HepG2 (cell line): ENCODE measurements around the gene SULT2A1. TPM values are rescaled to one million over a fixed set of nuclear protein-coding genes. Genes with fewer than 3 reads are reported as not detected.
A peak's percentile ranks its signal among the peaks of the same experiment; 100 is the strongest.

Experiments used
- ARNT ChIP-seq: fragments of 450-650 bp; IDR thresholded peaks from 2 replicates; pipeline ENCODE4 v1.6.1; 2017
- CCDC6 ChIP-seq: sonication (generic); formaldehyde crosslinking; IDR thresholded peaks from 2 replicates; pipeline ENCODE4 v1.8.1; 2022; ENCODE audit warnings: mild to moderate bottlenecking, missing genetic modification reagents, moderate library complexity
- CHD2 ChIP-seq: IDR thresholded peaks from 2 replicates; pipeline ENCODE4 v1.6.1; 2011; ENCODE audit warnings: low read depth, low read length, improper control_type of control experiment
- CREB1 ChIP-seq, 2 experiments: fragments of 450-650 bp in 1 of 2; IDR thresholded peaks; 2 replicates each; pipeline ENCODE4 v1.6.1; 2016 to 2017; ENCODE audit warnings: control low read depth in 1 of 2, mild to moderate bottlenecking in 1 of 2, missing compliant biosample characterization in 1 of 2, missing genetic modification characterization in 1 of 2
- FOXP1 ChIP-seq, 2 experiments: fragments of 450-650 bp in 1 of 2; IDR thresholded peaks; 2 replicates each; pipeline ENCODE4 v1.6.1; 2017 to 2018; ENCODE audit warnings: antibody characterized with exemption in 1 of 2
- GATAD2A ChIP-seq: IDR thresholded peaks from 2 replicates; pipeline ENCODE4 v1.6.1; 2016
- HES4 ChIP-seq: sonication (generic); formaldehyde crosslinking; IDR thresholded peaks from 2 replicates; pipeline ENCODE4 v1.9.0; 2021; ENCODE audit warnings: mild to moderate bottlenecking, missing genetic modification reagents, borderline replicate concordance
- JUN ChIP-seq: sonication (generic); formaldehyde crosslinking; IDR thresholded peaks from 2 replicates; pipeline ENCODE4 v1.4.0; 2020; ENCODE audit warnings: mild to moderate bottlenecking, missing genetic modification reagents
- NCOR1 ChIP-seq: fragments of 200-600 bp; sonication (generic); IDR thresholded peaks from 2 replicates; pipeline ENCODE4 v1.7.0; 2017; ENCODE audit warnings: antibody characterized with exemption, low read length, borderline replicate concordance
- NFKB2 ChIP-seq: sonication (generic); formaldehyde crosslinking; IDR thresholded peaks from 2 replicates; pipeline ENCODE4 v1.4.0; 2020; ENCODE audit warnings: missing genetic modification reagents, borderline replicate concordance
- NFYB ChIP-seq: sonication (generic); formaldehyde crosslinking; IDR thresholded peaks from 2 replicates; pipeline ENCODE4 v1.4.0; 2020; ENCODE audit warnings: missing genetic modification reagents
- RARG ChIP-seq: sonication (generic); formaldehyde crosslinking; IDR thresholded peaks from 2 replicates; pipeline ENCODE4 v1.4.0; 2020; ENCODE audit warnings: low read depth, mild to moderate bottlenecking, missing genetic modification reagents
- STAT5B ChIP-seq: sonication (generic); formaldehyde crosslinking; IDR thresholded peaks from 2 replicates; pipeline ENCODE4 v1.4.0; 2020; ENCODE audit warnings: missing genetic modification reagents
- ZNF17 ChIP-seq: sonication (generic); formaldehyde crosslinking; IDR thresholded peaks from 2 replicates; pipeline ENCODE4 v1.5.0; 2020; ENCODE audit warnings: mild to moderate bottlenecking, missing genetic modification reagents
- ZNF180 ChIP-seq: sonication (generic); formaldehyde crosslinking; IDR thresholded peaks from 2 replicates; pipeline ENCODE4 v1.4.0; 2020; ENCODE audit warnings: low read depth, missing genetic modification reagents, borderline replicate concordance
- ZNF543 ChIP-seq: sonication (generic); formaldehyde crosslinking; IDR thresholded peaks from 2 replicates; pipeline ENCODE4 v1.4.0; 2020; ENCODE audit warnings: mild to moderate bottlenecking, missing genetic modification reagents
- ZNF724P ChIP-seq: sonication (generic); formaldehyde crosslinking; IDR thresholded peaks from 2 replicates; pipeline ENCODE4 v1.8.0; 2022; ENCODE audit warnings: missing genetic modification reagents, borderline replicate concordance
- ZNF883 ChIP-seq: sonication (generic); formaldehyde crosslinking; IDR thresholded peaks from 2 replicates; pipeline ENCODE4 v1.5.1; 2020; ENCODE audit warnings: mild to moderate bottlenecking, missing genetic modification reagents; ENCODE audit errors: not compliant biosample characterization
- ZSCAN12 ChIP-seq: sonication (generic); formaldehyde crosslinking; IDR thresholded peaks from 2 replicates; pipeline ENCODE4 v1.9.0; 2021; ENCODE audit warnings: mild to moderate bottlenecking, missing genetic modification reagents
- polyA plus RNA-seq, 8 experiments: library from polyadenylated mRNA; depleted of rRNA in 3 of 8; stranded (reverse) in 7 of 8; unstranded in 1 of 8; fragments of >200 nt; fragmentation: Illumina TruSeq in 4 of 8; extraction: Trizol in 4 of 8; gene quantifications; 2 replicates each; pipeline versions ENCODE4 v1.2.1 to v1.2.3, GENCODE V29; 2011 to 2016; ENCODE audit warnings: low read depth in 4 of 8, missing spikeins in 1 of 8, mixed read lengths in 1 of 8; ENCODE audit not compliant: insufficient read depth in 1 of 8
- total RNA-seq, 5 experiments: library from RNA; depleted of rRNA; stranded (reverse); fragments of >200 nt; fragmentation: Illumina TruSeq; extraction: Trizol; gene quantifications; 2 replicates each; pipeline ENCODE4 v1.2.3, GENCODE V29; 2016; ENCODE audit warnings: low read depth in 1 of 5
- TF ChIP-seq, protein P1 (sequence below): sonication (generic); formaldehyde crosslinking; IDR thresholded peaks from 2 replicates; pipeline ENCODE4 v1.5.0; 2020; ENCODE audit warnings: missing genetic modification reagents
- TF ChIP-seq, protein P2 (sequence below): sonication (generic); formaldehyde crosslinking; IDR thresholded peaks from 2 replicates; pipeline ENCODE4 v1.4.0; 2020; ENCODE audit warnings: missing genetic modification reagents, low read depth, mild to moderate bottlenecking, borderline replicate concordance
- TF ChIP-seq, protein P3 (sequence below): sonication (generic); formaldehyde crosslinking; conservative IDR thresholded peaks from 2 replicates; pipeline ENCODE4 v1.8.0; 2022; ENCODE audit warnings: missing genetic modification reagents
- TF ChIP-seq, protein P4 (sequence below): sonication (generic); formaldehyde crosslinking; IDR thresholded peaks from 2 replicates; pipeline ENCODE4 v1.8.0; 2022; ENCODE audit warnings: mild to moderate bottlenecking, missing genetic modification reagents, moderate library complexity
- TF ChIP-seq, protein P5 (sequence below): sonication (generic); formaldehyde crosslinking; IDR thresholded peaks from 2 replicates; pipeline ENCODE4 v1.5.0; 2020; ENCODE audit warnings: missing genetic modification reagents

The SULT2A1 gene
- total and polyA plus RNA-seq, 2 of the 13 experiments (the other 11 are each of a cell fraction or from before 2014, with no cell fraction given) = 137 to 193 TPM

DNA sequence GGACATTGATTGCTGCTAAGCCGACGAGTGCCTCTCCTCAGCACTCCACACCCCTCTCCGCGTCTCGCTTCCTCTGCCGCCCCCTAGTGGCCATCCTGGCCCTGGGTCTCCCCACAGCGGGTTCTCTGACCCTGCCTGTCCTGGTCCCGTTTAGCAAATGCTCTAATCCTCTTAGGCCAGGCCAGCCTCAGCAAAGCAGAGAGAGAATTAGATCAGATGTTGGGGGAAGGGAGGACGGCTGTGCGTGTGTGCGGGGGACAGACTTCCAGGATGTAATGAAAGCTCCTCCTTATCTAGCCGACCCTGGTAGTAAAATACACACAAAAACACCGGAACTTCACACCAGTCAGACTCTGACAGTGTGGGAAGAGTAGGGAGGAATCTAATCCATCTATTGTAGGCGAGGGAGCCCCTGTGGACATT is 22.6 kb downstream of the SULT2A1 start (continued):
- TF ChIP-seq NFKB2 (CRISPR knock-in tag) = peak; percentile 48; the same call in 1 of the 2 replicates
- no peak for TF ChIP-seq CHD2
- no peak for TF ChIP-seq HES4 (CRISPR knock-in tag)
- no peak for TF ChIP-seq RARG
- TF ChIP-seq, protein P1, sequence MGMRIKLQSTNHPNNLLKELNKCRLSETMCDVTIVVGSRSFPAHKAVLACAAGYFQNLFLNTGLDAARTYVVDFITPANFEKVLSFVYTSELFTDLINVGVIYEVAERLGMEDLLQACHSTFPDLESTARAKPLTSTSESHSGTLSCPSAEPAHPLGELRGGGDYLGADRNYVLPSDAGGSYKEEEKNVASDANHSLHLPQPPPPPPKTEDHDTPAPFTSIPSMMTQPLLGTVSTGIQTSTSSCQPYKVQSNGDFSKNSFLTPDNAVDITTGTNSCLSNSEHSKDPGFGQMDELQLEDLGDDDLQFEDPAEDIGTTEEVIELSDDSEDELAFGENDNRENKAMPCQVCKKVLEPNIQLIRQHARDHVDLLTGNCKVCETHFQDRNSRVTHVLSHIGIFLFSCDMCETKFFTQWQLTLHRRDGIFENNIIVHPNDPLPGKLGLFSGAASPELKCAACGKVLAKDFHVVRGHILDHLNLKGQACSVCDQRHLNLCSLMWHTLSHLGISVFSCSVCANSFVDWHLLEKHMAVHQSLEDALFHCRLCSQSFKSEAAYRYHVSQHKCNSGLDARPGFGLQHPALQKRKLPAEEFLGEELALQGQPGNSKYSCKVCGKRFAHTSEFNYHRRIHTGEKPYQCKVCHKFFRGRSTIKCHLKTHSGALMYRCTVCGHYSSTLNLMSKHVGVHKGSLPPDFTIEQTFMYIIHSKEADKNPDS (CRISPR knock-in tag) = no peak
- peak; percentile 43; the same call in 1 of the 2 replicates for TF ChIP-seq GATAD2A (CRISPR knock-in tag)
- no peak for TF ChIP-seq ARNT
- no peak for TF ChIP-seq JUN (CRISPR knock-in tag)
- no peak for TF ChIP-seq CREB1 (IDR thresholded peaks at IDR 0.05)
- TF ChIP-seq CREB1 (CRISPR knock-in tag; IDR thresholded peaks at IDR 0.05) = no peak
- no peak for TF ChIP-seq NFYB
- no peak for TF ChIP-seq NCOR1
- TF ChIP-seq ZNF17 (CRISPR knock-in tag) = no peak
- no peak for TF ChIP-seq ZNF543 (CRISPR knock-in tag)
- TF ChIP-seq FOXP1 (IDR thresholded peaks at IDR 0.05) = no peak
- no peak for TF ChIP-seq FOXP1 (CRISPR knock-in tag; IDR thresholded peaks at IDR 0.05)
- TF ChIP-seq, protein P2, sequence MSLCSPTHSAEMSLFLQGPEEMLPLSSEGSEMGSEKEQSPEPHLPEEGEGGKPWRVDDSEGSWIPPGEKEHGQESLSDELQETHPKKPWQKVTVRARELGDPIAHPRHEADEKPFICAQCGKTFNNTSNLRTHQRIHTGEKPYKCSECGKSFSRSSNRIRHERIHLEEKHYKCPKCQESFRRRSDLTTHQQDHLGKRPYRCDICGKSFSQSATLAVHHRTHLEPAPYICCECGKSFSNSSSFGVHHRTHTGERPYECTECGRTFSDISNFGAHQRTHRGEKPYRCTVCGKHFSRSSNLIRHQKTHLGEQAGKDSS (CRISPR knock-in tag) = 0 out of 2 replicates have a peak, but pooled peaks have one; percentile 25
- TF ChIP-seq, protein P3, sequence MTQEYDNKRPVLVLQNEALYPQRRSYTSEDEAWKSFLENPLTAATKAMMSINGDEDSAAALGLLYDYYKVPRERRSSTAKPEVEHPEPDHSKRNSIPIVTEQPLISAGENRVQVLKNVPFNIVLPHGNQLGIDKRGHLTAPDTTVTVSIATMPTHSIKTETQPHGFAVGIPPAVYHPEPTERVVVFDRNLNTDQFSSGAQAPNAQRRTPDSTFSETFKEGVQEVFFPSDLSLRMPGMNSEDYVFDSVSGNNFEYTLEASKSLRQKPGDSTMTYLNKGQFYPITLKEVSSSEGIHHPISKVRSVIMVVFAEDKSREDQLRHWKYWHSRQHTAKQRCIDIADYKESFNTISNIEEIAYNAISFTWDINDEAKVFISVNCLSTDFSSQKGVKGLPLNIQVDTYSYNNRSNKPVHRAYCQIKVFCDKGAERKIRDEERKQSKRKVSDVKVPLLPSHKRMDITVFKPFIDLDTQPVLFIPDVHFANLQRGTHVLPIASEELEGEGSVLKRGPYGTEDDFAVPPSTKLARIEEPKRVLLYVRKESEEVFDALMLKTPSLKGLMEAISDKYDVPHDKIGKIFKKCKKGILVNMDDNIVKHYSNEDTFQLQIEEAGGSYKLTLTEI (CRISPR knock-in tag) = no peak
- TF ChIP-seq CCDC6 = no peak
- no peak for TF ChIP-seq ZNF883 (CRISPR knock-in tag)
- no peak for TF ChIP-seq ZSCAN12 (CRISPR knock-in tag)
- TF ChIP-seq, protein P4, sequence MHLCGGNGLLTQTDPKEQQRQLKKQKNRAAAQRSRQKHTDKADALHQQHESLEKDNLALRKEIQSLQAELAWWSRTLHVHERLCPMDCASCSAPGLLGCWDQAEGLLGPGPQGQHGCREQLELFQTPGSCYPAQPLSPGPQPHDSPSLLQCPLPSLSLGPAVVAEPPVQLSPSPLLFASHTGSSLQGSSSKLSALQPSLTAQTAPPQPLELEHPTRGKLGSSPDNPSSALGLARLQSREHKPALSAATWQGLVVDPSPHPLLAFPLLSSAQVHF (CRISPR knock-in tag) = no peak
- 0 out of 2 replicates have a peak, but pooled peaks have one; percentile 31 for TF ChIP-seq ZNF724P (CRISPR knock-in tag)
- TF ChIP-seq ZNF180 = no peak
- TF ChIP-seq, protein P5, sequence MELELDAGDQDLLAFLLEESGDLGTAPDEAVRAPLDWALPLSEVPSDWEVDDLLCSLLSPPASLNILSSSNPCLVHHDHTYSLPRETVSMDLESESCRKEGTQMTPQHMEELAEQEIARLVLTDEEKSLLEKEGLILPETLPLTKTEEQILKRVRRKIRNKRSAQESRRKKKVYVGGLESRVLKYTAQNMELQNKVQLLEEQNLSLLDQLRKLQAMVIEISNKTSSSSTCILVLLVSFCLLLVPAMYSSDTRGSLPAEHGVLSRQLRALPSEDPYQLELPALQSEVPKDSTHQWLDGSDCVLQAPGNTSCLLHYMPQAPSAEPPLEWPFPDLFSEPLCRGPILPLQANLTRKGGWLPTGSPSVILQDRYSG = no peak
- no peak for TF ChIP-seq STAT5B (CRISPR knock-in tag)
